ENCODE results near the gene PPM1A. TPM values are rescaled to one million over a fixed set of nuclear protein-coding genes. Genes with fewer than 3 reads are reported as not detected.

Gene PPM1A
- 34.1 TPM for total RNA-seq (2013)
- 10 to 100 TPM; 18.4 to 34.1 (median 21.5) TPM for polyA plus RNA-seq
- polyA minus RNA-seq: 10.1 and 14.0 TPM in 2 replicates
- total RNA-seq: 64.8 to 178 (median 110) reads per million in 11 experiments

GRCh38 chr14:60248697-60249318 lies at the start of gene PPM1A:
Gene PPM1A (plus strand): TSS chr14:60249221. CDS start chr14:60282704, 33,483 bp downstream.
- peaks cover 35 to 41% of the 10 kb centered on the region in 2 donors for H3K4me1 ChIP-seq (ENCODE audit: control insufficient read depth in 1 of 2, insufficient read depth in 2 of 2, low read length in 2 of 2)
- peaks cover 51% of the 10 kb centered on the region for H3K4me1 Mint-ChIP-seq

GRCh38 chr14:60199321-60199720 lies 49.7 kb upstream of the PPM1A start:
- no peak overlapping the region for H3K9ac ChIP-seq (ENCODE audit: insufficient read depth, low read length, poor library complexity, severe bottlenecking)
- H3K27me3 ChIP-seq (ENCODE audit: control insufficient read depth in 2 of 2, insufficient read depth in 2 of 2, low read length in 2 of 2): no peaks in the 10 kb centered on the region
- H3K36me3 Mint-ChIP-seq: no peaks in the 10 kb centered on the region
- H2AFZ ChIP-seq (ENCODE audit: insufficient read depth, low read depth, low read length, poor library complexity, severe bottlenecking): no peak overlapping the region
- no peaks in the 10 kb centered on the region for H3K36me3 ChIP-seq (replicated peaks in 1 of 2; ENCODE audit: control insufficient read depth in 1 of 2, insufficient read depth in 2 of 2, low read length in 2 of 2)
- H3K27ac ChIP-seq (ENCODE audit: low read depth in 1 of 2, low read length in 2 of 2): no peak overlapping the region
- no peak overlapping the region for H3K4me2 ChIP-seq (replicated peaks; ENCODE audit: extremely low read depth, low read length, poor library complexity, severe bottlenecking)
- peaks cover 17% of the 10 kb centered on the region for H3K4me1 Mint-ChIP-seq
- H3K27ac Mint-ChIP-seq: no peak overlapping the region
- H3K9me3 Mint-ChIP-seq: peaks cover 5 to 16% (median 7%) of the 10 kb centered on the region in 7 donors
- DNase-seq: no peak
- H3K4me3 Mint-ChIP-seq: no peak overlapping the region
- H3K4me3 ChIP-seq (replicated peaks in 1 of 3; ENCODE audit: low read depth in 2 of 3, low read length in 3 of 3): no peak overlapping the region
- peaks cover 8 to 23% of the 10 kb centered on the region in 2 donors for H3K4me1 ChIP-seq (ENCODE audit: control insufficient read depth in 1 of 2, insufficient read depth in 2 of 2, low read length in 2 of 2)
- H4K20me1 ChIP-seq (ENCODE audit: insufficient read depth, low read length): no peaks in the 10 kb centered on the region
- H3K79me2 ChIP-seq (ENCODE audit: insufficient read depth, low read length): no peaks in the 10 kb centered on the region
- TF ChIP-seq, protein P1, sequence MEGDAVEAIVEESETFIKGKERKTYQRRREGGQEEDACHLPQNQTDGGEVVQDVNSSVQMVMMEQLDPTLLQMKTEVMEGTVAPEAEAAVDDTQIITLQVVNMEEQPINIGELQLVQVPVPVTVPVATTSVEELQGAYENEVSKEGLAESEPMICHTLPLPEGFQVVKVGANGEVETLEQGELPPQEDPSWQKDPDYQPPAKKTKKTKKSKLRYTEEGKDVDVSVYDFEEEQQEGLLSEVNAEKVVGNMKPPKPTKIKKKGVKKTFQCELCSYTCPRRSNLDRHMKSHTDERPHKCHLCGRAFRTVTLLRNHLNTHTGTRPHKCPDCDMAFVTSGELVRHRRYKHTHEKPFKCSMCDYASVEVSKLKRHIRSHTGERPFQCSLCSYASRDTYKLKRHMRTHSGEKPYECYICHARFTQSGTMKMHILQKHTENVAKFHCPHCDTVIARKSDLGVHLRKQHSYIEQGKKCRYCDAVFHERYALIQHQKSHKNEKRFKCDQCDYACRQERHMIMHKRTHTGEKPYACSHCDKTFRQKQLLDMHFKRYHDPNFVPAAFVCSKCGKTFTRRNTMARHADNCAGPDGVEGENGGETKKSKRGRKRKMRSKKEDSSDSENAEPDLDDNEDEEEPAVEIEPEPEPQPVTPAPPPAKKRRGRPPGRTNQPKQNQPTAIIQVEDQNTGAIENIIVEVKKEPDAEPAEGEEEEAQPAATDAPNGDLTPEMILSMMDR (IDR thresholded peaks at IDR 0.05): no peak
- peaks cover 0 to 1% (median 0%) of the 10 kb centered on the region in 3 donors for H3K27me3 Mint-ChIP-seq (ENCODE audit: low read depth in 3 of 3)
- peaks cover 0 to 4% of the 10 kb centered on the region in 2 donors for H3K9me3 ChIP-seq (replicated peaks in 1 of 2; ENCODE audit: control insufficient read depth in 1 of 2, insufficient read depth in 1 of 2, low read length in 2 of 2)
- intact Hi-C loops (cut with micrococcal nuclease): no loop called here

More at GRCh38 chr14:60248697-60249318, at the start of gene PPM1A:
- peaks cover 39% of the 10 kb centered on the region for H4K20me1 ChIP-seq (ENCODE audit: insufficient read depth, low read length)
- peak within 1 kb of the TSS; percentile 94 for H3K9ac ChIP-seq (ENCODE audit: insufficient read depth, low read length, poor library complexity, severe bottlenecking)
- peak within 1 kb of the TSS; percentile 87 to 95 for H3K4me3 Mint-ChIP-seq
- peak within 1 kb of the TSS; percentile 92 for H2AFZ ChIP-seq (ENCODE audit: insufficient read depth, low read depth, low read length, poor library complexity, severe bottlenecking)
- no peaks in the 10 kb centered on the region for H3K27me3 ChIP-seq (ENCODE audit: control insufficient read depth in 2 of 2, insufficient read depth in 2 of 2, low read length in 2 of 2)
- DNase-seq: peak; percentile 96 to 97 (median 96)
- peak within 1 kb of the TSS; percentile 98 to 99 for H3K27ac ChIP-seq (ENCODE audit: low read depth in 1 of 2, low read length in 2 of 2)
- H3K4me2 ChIP-seq (replicated peaks; ENCODE audit: extremely low read depth, low read length, poor library complexity, severe bottlenecking): peak within 1 kb of the TSS; percentile 100
- peaks cover 0 to 6% of the 10 kb centered on the region in 2 donors for H3K36me3 Mint-ChIP-seq
- peak within 1 kb of the TSS; percentile 92 to 98 (median 93) for H3K4me3 ChIP-seq (replicated peaks in 1 of 3; ENCODE audit: low read depth in 2 of 3, low read length in 3 of 3)
- no peaks in the 10 kb centered on the region for H3K9me3 Mint-ChIP-seq
- intact Hi-C loops (cut with micrococcal nuclease): loop anchor here (5.0 to 10.0 kb wide), 4 partner anchors 84 to 764 kb away; partner anchors contain the start of genes PCNX4 (in 2 of the 2), DHRS7 (in 1 of the 2), JKAMP (in 1 of the 2) and L3HYPDH (in 1 of the 2)
- under 1% methylated on average over 43 of the region's 74 CpGs for WGBS (ENCODE audit: insufficient coverage)
- H3K79me2 ChIP-seq (ENCODE audit: insufficient read depth, low read length): peaks cover 41% of the 10 kb centered on the region
- peak within 1 kb of the TSS; percentile 97 to 100 (median 99) for H3K27ac Mint-ChIP-seq
- H3K27me3 Mint-ChIP-seq (ENCODE audit: low read depth in 3 of 3): peaks cover 0 to 3% (median 1%) of the 10 kb centered on the region in 3 donors
- no peaks in the 10 kb centered on the region for H3K9me3 ChIP-seq (replicated peaks in 1 of 2; ENCODE audit: control insufficient read depth in 1 of 2, insufficient read depth in 1 of 2, low read length in 2 of 2)
- H3K36me3 ChIP-seq (replicated peaks in 1 of 2; ENCODE audit: control insufficient read depth in 1 of 2, insufficient read depth in 2 of 2, low read length in 2 of 2): no peaks in the 10 kb centered on the region
- TF ChIP-seq, protein P1 (IDR thresholded peaks at IDR 0.05): no peak

Measured in CD14-positive monocyte (primary cell).